Heart right ventricle (tissue), 16 donors: ENCODE results near the gene KCNMA1. TPM values are rescaled to one million over a fixed set of nuclear protein-coding genes. Genes with fewer than 3 reads are reported as not detected.

Source experiments
- ATAC-seq, 8 donors: fragments of 200-7000 bp; cut with Tn5 transposase; one replicate each; pipeline ENCODE4 v1.9.1; 2020; ENCODE audit warnings: mild to moderate bottlenecking in 8 of 8, moderate library complexity in 8 of 8, moderate number of reproducible peaks in 1 of 8
- DNase-seq, 2 donors: peaks; one replicate each; pipeline ENCODE4 v3.0.0-alpha.2; 2020
- H3K27ac ChIP-seq, 10 donors: fragments of 200-600 bp; sonication (generic) in 2 of 10; one replicate each; pipeline versions ENCODE4 v1.5.0 to v1.8.0; 2020 to 2022; ENCODE audit warnings: mild to moderate bottlenecking in 3 of 10
- H3K27me3 ChIP-seq, 7 donors: fragments of 200-600 bp; one replicate each; pipeline ENCODE4 v1.8.0; 2021 to 2022; ENCODE audit warnings: mild to moderate bottlenecking in 2 of 7
- H3K36me3 ChIP-seq, 9 donors: fragments of 200-600 bp; sonication (generic) in 1 of 9; one replicate each; pipeline versions ENCODE4 v1.5.0 to v1.8.0; 2020 to 2022; ENCODE audit warnings: mild to moderate bottlenecking in 2 of 9
- H3K4me1 ChIP-seq, 9 donors: fragments of 200-600 bp; sonication (generic) in 1 of 9; one replicate each; pipeline versions ENCODE4 v1.5.0 to v1.8.0; 2020 to 2022; ENCODE audit warnings: mild to moderate bottlenecking in 4 of 9
- H3K4me3 ChIP-seq, 10 donors: fragments of 200-600 bp; sonication (generic) in 2 of 10; one replicate each; pipeline versions ENCODE4 v1.5.0 to v1.8.0; 2020 to 2022; ENCODE audit warnings: mild to moderate bottlenecking in 7 of 10, moderate library complexity in 2 of 10
- H3K9me3 ChIP-seq, 11 donors: fragments of 200-600 bp in 10 of 11; sonication (generic) in 2 of 11; one replicate each; pipeline versions ENCODE4 v1.5.0 to v1.8.0; 2013 to 2022; ENCODE audit warnings: mild to moderate bottlenecking in 2 of 11, control low read depth in 1 of 11, moderate library complexity in 1 of 11
- CTCF ChIP-seq, 9 donors: fragments of 200-600 bp; sonication (generic) in 2 of 9; IDR thresholded peaks; one replicate each; pipeline versions ENCODE4 v1.5.0 to v1.8.0; 2021 to 2022; ENCODE audit warnings: antibody characterized with exemption in 9 of 9, mild to moderate bottlenecking in 5 of 9, moderate library complexity in 1 of 9
- WGBS, 2 donors: extraction: QIAGEN DNeasy Blood & Tissue Kit; methylation state at CpG; one replicate each; pipeline ENCODE4 v1.1.7; 2013; ENCODE audit warnings: inconsistent platforms in 1 of 2; 5-methylcytosine and 5-hydroxymethylcytosine counted together
- intact Hi-C, 10 donors: fragments of 100-400 bp; cut with DNase I; formaldehyde crosslinking; loops; one replicate each; pipeline versions ENCODE4 v1.11.1 to v1.14.2; 2022
- polyA plus RNA-seq, 2 donors: library from polyadenylated mRNA; stranded (reverse); fragments of 200-250 nt; gene quantifications; one replicate each; pipeline ENCODE4 v1.2.3, GENCODE V29; 2013
- total RNA-seq, 10 donors: library from RNA; stranded (reverse); fragmentation: NEBNext Ultra II Directional in 3 of 10; extraction: Animal tissue kit (Norgen Biotek cat#: 25700) in 3 of 10; gene quantifications; one replicate each; pipeline versions ENCODE4 v1.2.1 to v1.2.4, GENCODE V29; 2021 to 2023
- donor health status: Arrhythmogenic right ventricular cardiomyopathy.
- donor health status: ischemic (EF 13 %, LVEDD 7.1; RV severe dilation, severe dysfunction).
- donor health status: healthy with polysubstance abuse.
- donor health status: DM: no; HTN: yes; CAD: no.
- donor health status: DM: no; HTN: no; CAD: no.
- donor health status: ischemic (EF 25% LVEDD 6.9; RV normal size, moderate dysfunction).
- donor health status: ischemic (EF 25% LVEDD 5.7; RV mildly dilated, moderate dysfunction).
- donor health status: healthy.
- donor health status: DM: yes; HTN: yes; CAD: no.
- donor health status: Ischemic cardiomyopathy.
- donor health status: ischemic (EF 35%, LVEDD 5.7; RV mildly dilated, moderate dysfunction).
- donor health status: nonischemic (EF 11% LVEDD 7.7; RV severe dilation, severe dysfunction).
- donor health status: DM: yes; HTN: yes; CAD: no.
- donor health status: PGD.
- donor health status: ischemic (EF 29% LVEDD 5.4; RV normal size, mild dysfunction).
- donor health status: nonischemic (EF 23%, LVEDD 6.1; RV moderate dilation, normal function).

KCNMA1 gene
- total and polyA plus RNA-seq, 12 donors, result 0.59 to 5.3 (median 1.6) TPM

GRCh38 chr10:77513220-77513619 is 124.4 kb downstream of the KCNMA1 start:
- 74 to 75% methylated on average over 7 of the region's 7 CpGs for WGBS, 2 donors
- Histone ChIP-seq H3K27me3 (peaks cover 0 to 16% (median 5%) of the 10 kb centered on the region in 7 donors), H3K4me1 (no peaks in the 10 kb centered on the region), H3K9me3 (no peaks in the 10 kb centered on the region), H3K36me3 (no peaks in the 10 kb centered on the region), H3K27ac (no peak overlapping the region), H3K4me3 (no peak overlapping the region)
- intact Hi-C loops, result no loop called here
- DNase-seq, result no peak
- no peak for ATAC-seq
- no peak for TF ChIP-seq CTCF (IDR thresholded peaks at IDR 0.05)

GRCh38 chr10:77512219-77512578 is 125.4 kb downstream of the KCNMA1 start:
- intact Hi-C loops, result no loop called here
- Histone ChIP-seq H3K9me3 (no peaks in the 10 kb centered on the region), H3K36me3 (no peaks in the 10 kb centered on the region), H3K4me3 (no peak overlapping the region), H3K27ac (no peak overlapping the region), H3K4me1 (peaks cover 0 to 8% (median 0%) of the 10 kb centered on the region in 9 donors), H3K27me3 (peaks cover 0 to 9% (median 5%) of the 10 kb centered on the region in 7 donors)
- 92 to 100% methylated on average over 1 of the region's 1 CpG for WGBS, 2 donors
- DNase-seq, result no peak
- no peak for TF ChIP-seq CTCF (IDR thresholded peaks at IDR 0.05)
- ATAC-seq, result no peak

DNA sequence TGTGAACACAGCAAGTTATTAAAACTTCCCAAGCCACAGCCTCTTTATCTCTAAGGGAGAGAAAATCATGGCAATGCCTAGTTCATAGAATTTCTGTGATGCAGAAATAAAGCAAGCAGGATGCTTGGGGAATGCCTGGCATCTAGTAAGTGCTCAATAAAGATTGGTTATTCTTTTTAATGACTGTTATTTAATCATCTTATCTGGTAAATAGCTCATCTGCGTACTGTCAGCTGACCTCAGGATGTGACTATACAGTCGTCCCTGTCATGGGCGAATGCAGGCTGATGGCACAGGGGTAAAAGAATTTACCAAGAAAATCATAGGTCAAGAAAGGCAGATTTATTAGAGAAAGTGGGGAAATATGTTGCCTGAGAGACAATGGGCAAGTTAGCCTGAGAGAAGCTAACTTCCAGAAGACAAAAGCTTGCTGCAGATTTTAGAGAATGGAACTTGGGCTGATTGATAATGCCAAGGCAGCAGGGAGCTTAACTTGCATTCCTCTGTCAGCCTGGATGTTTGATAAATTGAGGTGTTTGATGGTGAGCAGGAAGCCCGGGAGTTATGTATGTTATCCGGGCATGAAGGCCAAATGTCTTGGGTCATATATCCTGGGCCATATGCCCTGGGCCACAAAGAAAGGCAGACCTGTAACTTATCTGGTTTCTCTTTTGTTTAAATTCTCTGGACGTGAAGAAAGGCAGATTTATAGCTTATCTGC is 126.0 kb downstream of the KCNMA1 start:
- H3K4me3 ChIP-seq, result no peak overlapping the region
- H3K4me1 ChIP-seq, result peaks cover 0 to 8% (median 0%) of the 10 kb centered on the region in 9 donors
- no peak overlapping the region for H3K27ac ChIP-seq
- no peaks in the 10 kb centered on the region for H3K9me3 ChIP-seq
- no peaks in the 10 kb centered on the region for H3K36me3 ChIP-seq
- DNase-seq, result no peak
- intact Hi-C loops, result no loop called here
- no peak for TF ChIP-seq CTCF (IDR thresholded peaks at IDR 0.05)
- ATAC-seq, result no peak
- H3K27me3 ChIP-seq, result peaks cover 0 to 13% (median 5%) of the 10 kb centered on the region in 7 donors
- 65 to 72% methylated on average over 6 of the region's 6 CpGs for WGBS, 2 donors

DNA sequence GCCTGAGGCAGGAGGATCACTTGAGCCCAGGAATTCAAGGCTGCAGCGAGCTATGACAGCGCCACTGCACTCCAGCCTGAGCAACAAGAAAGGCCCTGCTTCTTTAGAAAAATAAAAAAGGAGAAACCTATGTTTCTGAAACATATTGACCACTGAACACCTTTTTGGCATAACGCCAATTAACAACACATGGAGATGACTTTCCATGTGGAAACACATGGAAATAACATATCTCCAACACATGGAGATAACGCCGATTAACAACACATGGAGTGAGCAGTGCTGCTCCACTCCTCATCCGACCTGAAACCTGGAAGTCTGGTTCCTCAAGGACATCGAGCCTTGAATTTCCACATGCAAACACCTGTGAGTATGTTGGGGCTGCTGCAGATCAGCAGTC is 126.9 kb downstream of the KCNMA1 start:
- WGBS, 2 donors, result 87 to 88% methylated on average over 7 of the region's 7 CpGs
- intact Hi-C loops, result no loop called here
- Histone ChIP-seq H3K4me3 (no peak overlapping the region), H3K4me1 (peaks cover 0 to 8% (median 0%) of the 10 kb centered on the region in 9 donors), H3K36me3 (no peaks in the 10 kb centered on the region), H3K27ac (no peak overlapping the region), H3K9me3 (no peaks in the 10 kb centered on the region), H3K27me3 (peaks cover 0 to 19% (median 6%) of the 10 kb centered on the region in 7 donors)
- DNase-seq, result no peak
- ATAC-seq, result no peak
- no peak for TF ChIP-seq CTCF (IDR thresholded peaks at IDR 0.05)
